PFSK-1 (cell line): Measurements from ENCODE around the gene PCGF2.

ENCODE experiments used
- FOXP2 ChIP-seq: optimal IDR thresholded peaks from 2 replicates; pipeline ENCODE3; 2011; ENCODE audit warnings: borderline replicate concordance, control low read depth, inconsistent platforms; ENCODE audit not compliant: insufficient read depth; ENCODE audit errors: extremely low read length, extremely low read depth
- POLR2AphosphoS5 ChIP-seq: IDR thresholded peaks from 2 replicates; pipeline ENCODE4 v1.6.1; 2012; ENCODE audit warnings: low read depth, mild to moderate bottlenecking, control low read depth, low read length, moderate library complexity
- REST ChIP-seq, 2 experiments: IDR thresholded peaks; 2 replicates each; pipeline versions ENCODE4 v1.6.1 to v1.8.0; 2011 to 2012; ENCODE audit warnings: low read depth in 2 of 2, low read length in 2 of 2, control low read depth in 1 of 2, inconsistent platforms in 1 of 2, mild to moderate bottlenecking in 1 of 2, moderate library complexity in 1 of 2; ENCODE audit not compliant: insufficient read depth in 1 of 2
- SIN3A ChIP-seq: IDR thresholded peaks from 2 replicates; pipeline ENCODE4 v1.6.1; 2012; ENCODE audit warnings: mild to moderate bottlenecking, low read length, moderate library complexity, borderline replicate concordance; ENCODE audit not compliant: insufficient read depth
- TAF1 ChIP-seq: IDR thresholded peaks from 2 replicates; pipeline ENCODE4 v1.6.1; 2012; ENCODE audit warnings: low read length, control low read depth, borderline replicate concordance; ENCODE audit not compliant: insufficient read depth

The PCGF2 gene

GRCh38 chr17:38794221-38794620, 46.1 kb upstream of the PCGF2 start:
- TF ChIP-seq FOXP2 (no peak), POLR2AphosphoS5 (no peak), TAF1 (no peak), SIN3A (no peak), REST (IDR thresholded peaks at IDR 0.05; ENCODE audit: insufficient read depth in 1 of 2, low read depth in 2 of 2, low read length in 2 of 2) (no peak)

- TF ChIP-seq FOXP2, result no peak
These were observed 43.0 kb upstream of the PCGF2 start for GRCh38 chr17:38791162-38791561.

- no peak; the same call in 1 of the 2 replicates for TF ChIP-seq TAF1
- TF ChIP-seq REST (IDR thresholded peaks at IDR 0.05; ENCODE audit: insufficient read depth in 1 of 2, low read depth in 2 of 2, low read length in 2 of 2), result 0 out of 4 replicates have a peak, but pooled peaks of 1 of the 2 experiments have one; percentile 54
- peak; percentile 67 for TF ChIP-seq POLR2AphosphoS5
- peak; percentile 90; the same call in 1 of the 2 replicates for TF ChIP-seq SIN3A
These were observed 41.0 kb upstream of the PCGF2 start for GRCh38 chr17:38789185-38789584.

- TF ChIP-seq SIN3A (no peak), FOXP2 (no peak), POLR2AphosphoS5 (no peak), TAF1 (no peak), REST (IDR thresholded peaks at IDR 0.05; ENCODE audit: insufficient read depth in 1 of 2, low read depth in 2 of 2, low read length in 2 of 2) (no peak)
These were observed 38.2 kb upstream of the PCGF2 start for GRCh38 chr17:38786372-38786771.

- no peak for TF ChIP-seq TAF1
- no peak for TF ChIP-seq REST (IDR thresholded peaks at IDR 0.05; ENCODE audit: insufficient read depth in 1 of 2, low read depth in 2 of 2, low read length in 2 of 2)
- TF ChIP-seq SIN3A, result no peak
- TF ChIP-seq FOXP2, result no peak
- TF ChIP-seq POLR2AphosphoS5, result no peak
These were observed 35.1 kb upstream of the PCGF2 start for GRCh38 chr17:38783227-38783626.
